ENCODE data around the gene RDH13. TPM values are rescaled to one million over a fixed set of nuclear protein-coding genes. Genes with fewer than 3 reads are reported as not detected.

RDH13 gene
- polyA plus RNA-seq, 2 of the 4 experiments (the other 2 are of a cell fraction) = 10.6 to 12.8 TPM

GRCh38 chr19:55089342-55089944 is 26.5 kb upstream of the RDH13 start:
- no peak overlapping the region for H3K4me3 ChIP-seq
- no peaks in the 10 kb centered on the region for H3K9me3 ChIP-seq
- POLR2A ChIA-PET = interaction anchor here (0.6 to 1.0 kb wide), 3 partner anchors 26 to 71 kb away, joined by 3 read pairs; partner anchors contain the start of genes PPP1R12C and RDH13
- DNase-seq (ENCODE audit: low read depth in 1 of 2, low spot score in 1 of 2) = no peak
- ATAC-seq = no peak
- H3K27ac ChIP-seq = no peak overlapping the region
- 91% methylated on average over 3 of the region's 3 CpGs for WGBS (ENCODE audit: missing lambda C conversion rate)
- CTCF ChIA-PET = interaction anchor here (0.5 to 7.8 kb wide), 22 partner anchors 10 to 544 kb away, joined by 3 to 110 read pairs (median 7); partner anchors contain the start of genes EPS8L1, PPP1R12C and RDH13
- H3K4me1 ChIP-seq = no peaks in the 10 kb centered on the region
- H3K4me2 ChIP-seq = no peak overlapping the region
- FAIRE-seq = no peak
- TF ChIP-seq SMC3 (IDR thresholded peaks at IDR 0.05) (no peak), CBX2 (IDR thresholded peaks at IDR 0.05; ENCODE audit: borderline replicate concordance, low read depth) (no peak), BHLHE40 (IDR thresholded peaks at IDR 0.05; ENCODE audit: low read depth, low read length) (no peak), PBX3 (IDR thresholded peaks at IDR 0.05) (no peak), ELK1 (IDR thresholded peaks at IDR 0.05; ENCODE audit: low read depth, low read length) (no peak), TP53 (CRISPR knock-in tag; IDR thresholded peaks at IDR 0.05) (no peak), RCOR1 (IDR thresholded peaks at IDR 0.05; ENCODE audit: low read depth, low read length) (no peak), MAZ (IDR thresholded peaks at IDR 0.05; ENCODE audit: borderline replicate concordance, low read depth, low read length) (no peak), CHD2 (IDR thresholded peaks at IDR 0.05; ENCODE audit: low read length, partially characterized antibody) (no peak), SREBF2 (IDR thresholded peaks at IDR 0.05) (no peak), HOXB13 (CRISPR knock-in tag; IDR thresholded peaks at IDR 0.05; ENCODE audit: low read depth) (no peak), PHF8 (IDR thresholded peaks at IDR 0.05; ENCODE audit: borderline replicate concordance, low read depth) (no peak), RAD21 (conservative IDR thresholded peaks at IDR 0.05 in 1 of 2, IDR thresholded peaks at IDR 0.05 in 1 of 2) (no peak), CHD4 (IDR thresholded peaks at IDR 0.05; ENCODE audit: borderline replicate concordance) (no peak), POLR2AphosphoS2 (conservative IDR thresholded peaks at IDR 0.05; ENCODE audit: low read length) (no peak)
- TF ChIP-seq, protein P1, sequence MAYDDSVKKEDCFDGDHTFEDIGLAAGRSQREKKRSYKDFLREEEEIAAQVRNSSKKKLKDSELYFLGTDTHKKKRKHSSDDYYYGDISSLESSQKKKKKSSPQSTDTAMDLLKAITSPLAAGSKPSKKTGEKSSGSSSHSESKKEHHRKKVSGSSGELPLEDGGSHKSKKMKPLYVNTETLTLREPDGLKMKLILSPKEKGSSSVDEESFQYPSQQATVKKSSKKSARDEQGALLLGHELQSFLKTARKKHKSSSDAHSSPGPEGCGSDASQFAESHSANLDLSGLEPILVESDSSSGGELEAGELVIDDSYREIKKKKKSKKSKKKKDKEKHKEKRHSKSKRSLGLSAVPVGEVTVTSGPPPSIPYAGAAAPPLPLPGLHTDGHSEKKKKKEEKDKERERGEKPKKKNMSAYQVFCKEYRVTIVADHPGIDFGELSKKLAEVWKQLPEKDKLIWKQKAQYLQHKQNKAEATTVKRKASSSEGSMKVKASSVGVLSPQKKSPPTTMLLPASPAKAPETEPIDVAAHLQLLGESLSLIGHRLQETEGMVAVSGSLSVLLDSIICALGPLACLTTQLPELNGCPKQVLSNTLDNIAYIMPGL (CRISPR knock-in tag; IDR thresholded peaks at IDR 0.05; ENCODE audit: borderline replicate concordance) = no peak
- TF ChIP-seq, protein P2, sequence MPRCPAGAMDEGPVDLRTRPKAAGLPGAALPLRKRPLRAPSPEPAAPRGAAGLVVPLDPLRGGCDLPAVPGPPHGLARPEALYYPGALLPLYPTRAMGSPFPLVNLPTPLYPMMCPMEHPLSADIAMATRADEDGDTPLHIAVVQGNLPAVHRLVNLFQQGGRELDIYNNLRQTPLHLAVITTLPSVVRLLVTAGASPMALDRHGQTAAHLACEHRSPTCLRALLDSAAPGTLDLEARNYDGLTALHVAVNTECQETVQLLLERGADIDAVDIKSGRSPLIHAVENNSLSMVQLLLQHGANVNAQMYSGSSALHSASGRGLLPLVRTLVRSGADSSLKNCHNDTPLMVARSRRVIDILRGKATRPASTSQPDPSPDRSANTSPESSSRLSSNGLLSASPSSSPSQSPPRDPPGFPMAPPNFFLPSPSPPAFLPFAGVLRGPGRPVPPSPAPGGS (IDR thresholded peaks at IDR 0.05) = no peak

DNA sequence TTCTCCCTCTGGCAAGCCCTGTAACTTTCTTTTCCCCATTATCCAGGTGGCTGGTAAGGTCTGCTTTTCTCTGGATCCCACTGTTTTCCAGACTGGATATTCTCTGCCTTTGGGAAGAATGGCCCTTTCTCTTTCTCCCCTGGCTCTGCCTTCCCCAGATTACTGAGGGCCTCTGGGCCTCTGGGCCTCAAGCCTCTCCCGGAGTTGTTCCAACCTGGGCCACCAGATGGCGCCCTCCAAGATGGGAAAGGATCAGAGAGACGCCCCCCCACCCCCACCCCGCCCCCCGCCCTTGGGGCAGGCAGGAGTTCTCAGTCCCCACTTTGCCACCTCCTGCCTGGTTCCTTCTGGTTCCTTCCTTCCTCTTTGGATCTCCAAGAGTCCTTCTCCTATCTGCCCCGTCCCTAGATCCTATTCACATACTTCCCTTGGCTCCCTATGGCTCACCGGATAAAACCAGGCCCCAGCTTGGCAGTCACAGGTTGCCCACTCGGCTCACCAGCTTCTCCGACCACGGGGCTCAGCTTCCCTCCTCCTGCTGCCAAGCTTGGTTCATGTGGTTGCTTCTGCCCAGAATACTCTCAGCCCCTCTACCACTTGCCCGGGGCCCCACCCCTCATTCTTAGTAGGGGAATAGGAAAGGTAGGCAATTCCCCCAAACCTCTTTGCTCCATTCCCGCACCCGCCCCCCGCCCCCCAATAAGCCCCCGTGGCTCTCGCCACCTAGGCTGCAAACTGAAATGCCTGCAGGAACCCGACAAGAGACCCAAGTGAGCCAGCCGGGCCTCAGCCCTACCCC is 25.8 kb upstream of the RDH13 start:
- CTCF ChIA-PET = interaction anchor here (0.5 to 7.8 kb wide), 36 partner anchors 8 to 928 kb away, joined by 3 to 110 read pairs (median 4); partner anchors contain the start of genes CCDC106, EPS8L1, PPP1R12C and RDH13
- FAIRE-seq = no peak

More for the DNA sequence above, 25.8 kb upstream of the RDH13 start:
- 53% methylated on average over 11 of the region's 18 CpGs for WGBS (ENCODE audit: missing lambda C conversion rate)
- ATAC-seq (peak; percentile 52 to 79), DNase-seq (ENCODE audit: low read depth in 1 of 2, low spot score in 1 of 2) (peak; percentile 71 to 81)
- no peak overlapping the region for H3K4me2 ChIP-seq
- H3K9me3 ChIP-seq = no peaks in the 10 kb centered on the region
- POLR2A ChIA-PET = interaction anchor here (0.7 to 1.0 kb wide), 3 partner anchors 8 to 396 kb away, joined by 3 to 4 read pairs (median 3); partner anchors contain the start of genes NAT14 and PPP1R12C
- no peak for TF ChIP-seq HDAC2 (IDR thresholded peaks at IDR 0.05)
- peak; percentile 33 to 51; a peak in 3 of 5 replicates for TF ChIP-seq RAD21 (conservative IDR thresholded peaks at IDR 0.05 in 1 of 2, IDR thresholded peaks at IDR 0.05 in 1 of 2)
- peak; percentile 80 for TF ChIP-seq SMC3 (IDR thresholded peaks at IDR 0.05)
- no peak for TF ChIP-seq CBX8 (IDR thresholded peaks at IDR 0.05)
- peak; percentile 93 for TF ChIP-seq CTCF (IDR thresholded peaks at IDR 0.05)
- H3K4me1 ChIP-seq = no peaks in the 10 kb centered on the region
- no peak overlapping the region for H3K27ac ChIP-seq
- no peak overlapping the region for H3K4me3 ChIP-seq
